Prostate gland (tissue), 2 donors: ENCODE measurements around the gene ADGRE2. TPM values are rescaled to one million over a fixed set of nuclear protein-coding genes. Genes with fewer than 3 reads are reported as not detected.
"Not testable (repeated sequence)": the region's sequence is repeated elsewhere in the genome, so short reads cannot be mapped to it uniquely, and the experiment has no call there.

Experiments used
- DNase-seq: peaks from one replicate; pipeline ENCODE4 v3.0.0-alpha.2; 2019; ENCODE audit warnings: low spot score
- H3K27ac ChIP-seq, 2 donors: fragments of 200-600 bp; sonication (generic); 2 replicates each; pipeline ENCODE4 v1.5.1; 2017 to 2019
- H3K27me3 ChIP-seq: fragments of 200-600 bp; sonication (generic); replicated peaks from 2 replicates; pipeline ENCODE4 v1.5.1; 2019; ENCODE audit not compliant: insufficient read depth
- H3K36me3 ChIP-seq, 2 donors: fragments of 200-600 bp; sonication (generic); 1 replicate in 1 of 2; 2 replicates in 1 of 2; pipeline versions ENCODE4 v1.5.1 to v1.8.1; 2017 to 2019
- H3K4me1 ChIP-seq: fragments of 200-600 bp; sonication (generic); replicated peaks from 2 replicates; pipeline ENCODE4 v1.5.1; 2019
- H3K4me3 ChIP-seq, 2 donors: fragments of 200-600 bp; sonication (generic); 2 replicates each; pipeline ENCODE4 v1.5.1; 2017 to 2019
- H3K9me3 ChIP-seq: fragments of 200-600 bp; sonication (generic); 2 replicates; pipeline ENCODE4 v1.5.1; 2017
- CTCF ChIP-seq, 4 experiments: fragments of 200-600 bp in 2 of 4; fragments of 450-650 bp in 2 of 4; sonication (generic) in 2 of 4; IDR thresholded peaks; 1 replicate in 3 of 4; 2 replicates in 1 of 4; pipeline ENCODE4 v1.5.1; 2016 to 2019; ENCODE audit warnings: antibody characterized with exemption in 4 of 4, mild to moderate bottlenecking in 2 of 4, moderate library complexity in 2 of 4
- POLR2A ChIP-seq: fragments of 450-650 bp; IDR thresholded peaks from one replicate; pipeline ENCODE4 v1.6.1; 2016; ENCODE audit warnings: antibody characterized with exemption, mild to moderate bottlenecking
- POLR2AphosphoS5 ChIP-seq: sonication (generic); formaldehyde crosslinking; IDR thresholded peaks from one replicate; pipeline ENCODE4 v1.6.1; 2017; ENCODE audit warnings: antibody characterized with exemption
- WGBS: methylation state at CpG from one replicate; pipeline ENCODE4 v1.1.5; 2018; 5-methylcytosine and 5-hydroxymethylcytosine counted together
- intact Hi-C: fragments of 100-400 bp; cut with DNase I; formaldehyde crosslinking; loops from one replicate; pipeline ENCODE4 v1.14.2; 2022
- total RNA-seq, 2 donors: library from RNA; depleted of rRNA; stranded (reverse); fragments of >200 nt; gene quantifications; one replicate each; pipeline ENCODE4 v1.1.0, GENCODE V29; 2016

ADGRE2 gene
- total RNA-seq, 2 donors from 2014 or later, result 3.6 to 4.9 TPM

GRCh38 chr19:14782626-14783409 is 4.5 kb upstream of the ADGRE2 start:
- WGBS, result 84% methylated on average over 16 of the region's 16 CpGs
- Histone ChIP-seq H3K9me3 (no peaks in the 10 kb centered on the region), H3K27me3 (peaks cover 2% of the 10 kb centered on the region), H3K4me1 (no peaks in the 10 kb centered on the region), H3K27ac (no peak overlapping the region), H3K36me3 (no peaks in the 10 kb centered on the region), H3K4me3 (no peak overlapping the region)
- TF ChIP-seq POLR2AphosphoS5 (no peak), CTCF (IDR thresholded peaks at IDR 0.05) (no peak), POLR2A (no peak)
- intact Hi-C loops, result no loop called here
- no peak for DNase-seq

- intact Hi-C loops, H3K27ac ChIP-seq, DNase-seq, H3K27me3 ChIP-seq, H3K4me3 ChIP-seq, H3K4me1 ChIP-seq, H3K36me3 ChIP-seq, H3K9me3 ChIP-seq: not testable (repeated sequence)
- 86% methylated on average over 17 of the region's 17 CpGs for WGBS
These were observed 3.6 kb upstream of the ADGRE2 start for GRCh38 chr19:14781713-14782536.

- H3K27me3 ChIP-seq, intact Hi-C loops, H3K36me3 ChIP-seq, H3K27ac ChIP-seq, DNase-seq, H3K9me3 ChIP-seq, H3K4me3 ChIP-seq, H3K4me1 ChIP-seq: not testable (repeated sequence)
- whole genome bisulfite sequencing, result 84% methylated on average over 11 of the region's 14 CpGs
These were observed 2.4 kb upstream of the ADGRE2 start for GRCh38 chr19:14780622-14781225.

- intact Hi-C loops, result no loop called here
- no peaks in the 10 kb centered on the region for H3K27me3 ChIP-seq
- WGBS, result 48% methylated on average over 5 of the region's 5 CpGs
These were observed 791 bp upstream of the ADGRE2 start for GRCh38 chr19:14779151-14779550.

GRCh38 chr19:14777645-14778044 is 715 bp downstream of the ADGRE2 start:
- H3K4me1 ChIP-seq, intact Hi-C loops, DNase-seq, H3K36me3 ChIP-seq, H3K27me3 ChIP-seq, H3K4me3 ChIP-seq, H3K27ac ChIP-seq, H3K9me3 ChIP-seq: not testable (repeated sequence)
- 87% methylated on average over 4 of the region's 4 CpGs for WGBS

More at GRCh38 chr19:14779151-14779550, 791 bp upstream of the ADGRE2 start:
- H3K9me3 ChIP-seq, result no peaks in the 10 kb centered on the region
- no peaks in the 10 kb centered on the region for H3K36me3 ChIP-seq
- no peak overlapping the region for H3K27ac ChIP-seq
- no peak for DNase-seq
- TF ChIP-seq CTCF (IDR thresholded peaks at IDR 0.05), result no peak
- no peak for TF ChIP-seq POLR2A
- H3K4me3 ChIP-seq, result no peak overlapping the region
- no peaks in the 10 kb centered on the region for H3K4me1 ChIP-seq

GRCh38 chr19:14775869-14776586 is 2.3 kb downstream of the ADGRE2 start:
- no peak for TF ChIP-seq POLR2A
- TF ChIP-seq POLR2AphosphoS5, result no peak
- no peak for TF ChIP-seq CTCF (IDR thresholded peaks at IDR 0.05)
- DNase-seq, result no peak
- Histone ChIP-seq H3K36me3 (no peaks in the 10 kb centered on the region), H3K4me1 (no peaks in the 10 kb centered on the region), H3K27ac (no peak overlapping the region), H3K9me3 (no peaks in the 10 kb centered on the region), H3K4me3 (peak overlapping the region; percentile 17 to 20), H3K27me3 (no peaks in the 10 kb centered on the region)
- 7% methylated on average over 22 of the region's 22 CpGs for WGBS
- intact Hi-C loops, result no loop called here

DNA sequence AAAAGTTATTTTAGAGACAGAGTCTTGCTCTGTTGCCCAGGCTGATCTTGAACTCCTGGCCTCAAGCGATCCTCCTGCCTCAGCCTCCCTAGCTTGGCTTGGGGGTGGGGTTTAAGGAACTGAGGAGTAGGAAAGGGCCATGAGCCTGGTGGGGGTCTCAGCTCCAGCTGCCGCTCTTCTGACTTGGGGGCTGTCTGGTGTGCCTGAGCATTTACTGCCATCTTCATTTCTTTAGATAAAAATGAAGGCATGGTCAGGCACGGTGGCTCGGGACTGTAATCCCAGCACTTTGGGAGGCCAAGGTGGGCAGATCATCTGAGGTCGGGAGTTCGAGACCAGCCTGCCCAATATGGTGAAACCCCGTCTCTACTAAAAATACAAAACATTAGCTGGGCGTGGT is 3.0 kb downstream of the ADGRE2 start:
- WGBS, result 79% methylated on average over 8 of the region's 8 CpGs
- H3K4me1 ChIP-seq, H3K9me3 ChIP-seq, H3K27me3 ChIP-seq, H3K4me3 ChIP-seq, H3K27ac ChIP-seq, intact Hi-C loops, H3K36me3 ChIP-seq, DNase-seq: not testable (repeated sequence)
